Thoracic aorta (tissue), 2 donors: Measurements from ENCODE around the gene SCIN. TPM values are rescaled to one million over a fixed set of nuclear protein-coding genes. Genes with fewer than 3 reads are reported as not detected.
"Not testable (repeated sequence)": the region's sequence is repeated elsewhere in the genome, so short reads cannot be mapped to it uniquely, and the experiment has no call there.

Source experiments
- ATAC-seq: fragments of 150-250 bp; one replicate; pipeline ENCODE4 v1.8.0; 2017; ENCODE audit warnings: low read depth; ENCODE audit not compliant: insufficient number of reproducible peaks, low FRiP score
- DNase-seq: peaks from one replicate; pipeline ENCODE4 v3.0.0-alpha.2; 2020; ENCODE audit warnings: low spot score
- H3K27ac ChIP-seq, 2 donors: fragments of 200-600 bp; sonication (generic); 1 replicate in 1 of 2; 2 replicates in 1 of 2; pipeline ENCODE4 v1.5.1; 2016; ENCODE audit warnings: mild to moderate bottlenecking in 2 of 2, moderate library complexity in 2 of 2
- H3K27me3 ChIP-seq: fragments of 200-600 bp; sonication (generic); replicated peaks from 2 replicates; pipeline ENCODE4 v1.6.0; 2016; ENCODE audit warnings: mild to moderate bottlenecking; ENCODE audit not compliant: insufficient read depth
- H3K36me3 ChIP-seq: fragments of 200-600 bp; sonication (generic); one replicate; pipeline ENCODE4 v1.5.1; 2016
- H3K4me1 ChIP-seq, 2 donors: fragments of 200-600 bp; sonication (generic); 1 replicate in 1 of 2; 2 replicates in 1 of 2; pipeline versions ENCODE4 v1.5.1 to v1.6.0; 2016; ENCODE audit warnings: low read depth in 2 of 2, mild to moderate bottlenecking in 1 of 2; ENCODE audit not compliant: control insufficient read depth in 1 of 2
- H3K4me3 ChIP-seq: fragments of 200-600 bp; sonication (generic); 2 replicates; pipeline ENCODE4 v1.5.1; 2016; ENCODE audit warnings: mild to moderate bottlenecking
- H3K9me3 ChIP-seq: fragments of 200-600 bp; sonication (generic); 2 replicates; pipeline ENCODE4 v1.5.1; 2016
- total RNA-seq, 2 donors: library from RNA; depleted of rRNA; stranded (reverse); fragments of >200 nt; gene quantifications; one replicate each; pipeline versions ENCODE4 v1.1.0 to v1.2.3, GENCODE V29; 2016
- TF ChIP-seq, protein P1 (sequence below): fragments of 200-600 bp; sonication (generic); IDR thresholded peaks from one replicate; pipeline ENCODE4 v1.5.1; 2019; ENCODE audit warnings: antibody characterized with exemption

The SCIN gene
- total RNA-seq, 2 donors from 2014 or later = 0.49 to 2.0 TPM

DNA sequence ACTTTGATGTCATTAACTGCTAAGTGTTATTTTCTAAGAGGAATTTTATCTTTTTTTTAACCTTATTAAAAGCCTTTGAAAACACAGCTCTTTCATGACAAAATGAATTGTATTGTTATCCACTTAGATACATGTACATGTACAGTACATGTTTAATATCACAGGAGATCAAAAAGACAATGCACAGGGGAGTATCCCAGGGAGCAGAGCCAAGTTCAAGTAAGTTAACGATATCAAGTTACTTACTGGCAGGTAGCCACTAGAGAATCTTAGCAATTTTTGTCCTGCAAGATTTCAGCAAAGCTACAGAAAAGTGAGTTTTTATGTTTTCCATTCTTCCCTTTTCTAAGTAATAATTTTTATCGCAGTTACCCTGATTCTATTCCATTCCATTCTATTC lies 83.0 kb downstream of the SCIN start:
- no peak for DNase-seq
- H3K27ac ChIP-seq = no peak overlapping the region
- ATAC-seq = no peak
- no peaks in the 10 kb centered on the region for H3K9me3 ChIP-seq
- H3K4me1 ChIP-seq = no peaks in the 10 kb centered on the region
- no peaks in the 10 kb centered on the region for H3K36me3 ChIP-seq
- TF ChIP-seq, protein P1, sequence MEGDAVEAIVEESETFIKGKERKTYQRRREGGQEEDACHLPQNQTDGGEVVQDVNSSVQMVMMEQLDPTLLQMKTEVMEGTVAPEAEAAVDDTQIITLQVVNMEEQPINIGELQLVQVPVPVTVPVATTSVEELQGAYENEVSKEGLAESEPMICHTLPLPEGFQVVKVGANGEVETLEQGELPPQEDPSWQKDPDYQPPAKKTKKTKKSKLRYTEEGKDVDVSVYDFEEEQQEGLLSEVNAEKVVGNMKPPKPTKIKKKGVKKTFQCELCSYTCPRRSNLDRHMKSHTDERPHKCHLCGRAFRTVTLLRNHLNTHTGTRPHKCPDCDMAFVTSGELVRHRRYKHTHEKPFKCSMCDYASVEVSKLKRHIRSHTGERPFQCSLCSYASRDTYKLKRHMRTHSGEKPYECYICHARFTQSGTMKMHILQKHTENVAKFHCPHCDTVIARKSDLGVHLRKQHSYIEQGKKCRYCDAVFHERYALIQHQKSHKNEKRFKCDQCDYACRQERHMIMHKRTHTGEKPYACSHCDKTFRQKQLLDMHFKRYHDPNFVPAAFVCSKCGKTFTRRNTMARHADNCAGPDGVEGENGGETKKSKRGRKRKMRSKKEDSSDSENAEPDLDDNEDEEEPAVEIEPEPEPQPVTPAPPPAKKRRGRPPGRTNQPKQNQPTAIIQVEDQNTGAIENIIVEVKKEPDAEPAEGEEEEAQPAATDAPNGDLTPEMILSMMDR = no peak
- no peaks in the 10 kb centered on the region for H3K27me3 ChIP-seq
- no peak overlapping the region for H3K4me3 ChIP-seq

DNA sequence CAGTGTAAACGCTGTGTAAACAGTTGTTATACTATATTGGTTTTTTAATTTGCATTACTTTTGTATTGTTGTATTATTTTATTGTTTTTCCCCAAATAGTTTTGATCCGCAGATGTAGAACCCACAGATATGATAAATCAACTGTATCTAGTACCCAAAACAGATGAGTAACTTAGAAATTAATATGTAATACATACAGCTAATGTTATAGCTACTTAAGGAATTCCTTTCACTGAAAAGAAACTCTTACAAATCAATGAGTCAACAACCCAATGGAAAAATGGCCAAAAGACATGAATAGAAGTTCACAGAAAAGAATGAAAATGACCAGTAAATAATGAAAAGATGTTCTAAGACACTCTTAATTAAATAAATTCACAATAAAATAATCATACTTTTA lies 84.6 kb downstream of the SCIN start:
- no peak for ATAC-seq
- H3K36me3 ChIP-seq = no peaks in the 10 kb centered on the region
- no peak overlapping the region for H3K27ac ChIP-seq
- H3K9me3 ChIP-seq = no peaks in the 10 kb centered on the region
- no peaks in the 10 kb centered on the region for H3K27me3 ChIP-seq
- no peak overlapping the region for H3K4me3 ChIP-seq
- no peak for DNase-seq
- H3K4me1 ChIP-seq = no peaks in the 10 kb centered on the region
- TF ChIP-seq, protein P1 = no peak

DNA sequence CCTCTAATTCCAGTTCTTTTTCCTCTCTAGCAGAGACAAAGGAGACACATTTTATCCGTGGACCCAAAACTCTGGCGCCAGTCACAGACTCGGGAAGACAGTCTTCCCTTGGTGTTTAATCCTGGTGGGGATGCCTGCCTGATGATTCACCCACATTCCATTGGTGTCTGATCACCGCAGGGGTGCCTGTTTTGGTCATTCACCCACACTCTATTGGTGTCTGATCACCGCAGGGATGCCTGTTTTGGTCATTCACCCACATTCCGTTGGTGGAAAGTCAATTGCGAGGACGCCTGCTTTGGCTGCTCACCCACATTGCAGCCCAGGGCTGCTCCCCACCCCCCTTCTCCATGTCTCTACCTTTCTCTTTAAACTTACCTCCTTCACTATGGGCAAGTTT lies 89.9 kb downstream of the SCIN start:
- not testable (repeated sequence) for H3K27ac ChIP-seq, H3K36me3 ChIP-seq, H3K4me1 ChIP-seq, ATAC-seq, H3K27me3 ChIP-seq, H3K4me3 ChIP-seq, DNase-seq, H3K9me3 ChIP-seq

DNA sequence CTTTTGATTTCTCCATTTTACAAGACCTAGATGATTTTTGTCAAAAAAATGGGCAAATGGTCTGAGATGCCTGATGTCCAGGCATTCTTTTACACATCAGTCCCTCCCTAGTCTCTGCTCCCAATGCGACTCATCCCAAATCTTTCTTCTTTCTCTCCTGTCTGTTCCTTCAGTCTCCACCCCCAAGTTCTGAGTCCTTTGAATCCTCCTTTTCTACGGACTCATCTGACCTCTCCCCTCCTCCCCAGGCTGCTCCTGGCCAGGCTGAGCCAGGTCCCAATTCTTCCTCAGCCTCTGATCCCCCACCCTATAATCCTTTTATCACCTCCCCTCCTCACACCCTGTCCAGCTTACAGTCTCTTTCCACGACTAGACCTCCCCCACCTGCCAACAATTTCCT lies 90.5 kb downstream of the SCIN start:
- not testable (repeated sequence) for H3K9me3 ChIP-seq, H3K4me3 ChIP-seq, H3K27ac ChIP-seq, H3K4me1 ChIP-seq, H3K27me3 ChIP-seq, H3K36me3 ChIP-seq, ATAC-seq, DNase-seq

DNA sequence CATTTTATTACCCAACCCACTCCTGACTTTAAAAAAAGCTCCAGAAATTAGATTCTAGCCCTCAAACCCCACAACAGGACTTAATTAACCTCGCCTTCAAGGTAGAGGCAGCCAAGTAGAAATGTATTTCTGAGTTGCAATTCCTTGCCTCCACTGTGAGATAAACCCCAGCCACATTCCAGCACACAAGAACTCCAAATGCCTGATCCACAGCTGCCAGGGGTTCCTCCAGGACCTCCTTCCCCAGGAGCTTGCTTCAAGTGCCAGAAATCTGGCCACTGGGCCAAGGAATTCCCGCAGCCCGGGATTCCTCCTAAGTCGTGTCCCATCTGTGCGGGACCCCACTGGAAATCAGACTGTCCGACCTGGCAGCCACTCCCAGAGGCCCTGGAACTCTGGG lies 91.1 kb downstream of the SCIN start:
- TF ChIP-seq, protein P1 = no peak
- Histone ChIP-seq H3K4me3 (no peak overlapping the region), H3K4me1 (no peaks in the 10 kb centered on the region), H3K36me3 (no peaks in the 10 kb centered on the region), H3K27ac (no peak overlapping the region), H3K27me3 (no peaks in the 10 kb centered on the region), H3K9me3 (no peaks in the 10 kb centered on the region)
- no peak for ATAC-seq
- DNase-seq = no peak

DNA sequence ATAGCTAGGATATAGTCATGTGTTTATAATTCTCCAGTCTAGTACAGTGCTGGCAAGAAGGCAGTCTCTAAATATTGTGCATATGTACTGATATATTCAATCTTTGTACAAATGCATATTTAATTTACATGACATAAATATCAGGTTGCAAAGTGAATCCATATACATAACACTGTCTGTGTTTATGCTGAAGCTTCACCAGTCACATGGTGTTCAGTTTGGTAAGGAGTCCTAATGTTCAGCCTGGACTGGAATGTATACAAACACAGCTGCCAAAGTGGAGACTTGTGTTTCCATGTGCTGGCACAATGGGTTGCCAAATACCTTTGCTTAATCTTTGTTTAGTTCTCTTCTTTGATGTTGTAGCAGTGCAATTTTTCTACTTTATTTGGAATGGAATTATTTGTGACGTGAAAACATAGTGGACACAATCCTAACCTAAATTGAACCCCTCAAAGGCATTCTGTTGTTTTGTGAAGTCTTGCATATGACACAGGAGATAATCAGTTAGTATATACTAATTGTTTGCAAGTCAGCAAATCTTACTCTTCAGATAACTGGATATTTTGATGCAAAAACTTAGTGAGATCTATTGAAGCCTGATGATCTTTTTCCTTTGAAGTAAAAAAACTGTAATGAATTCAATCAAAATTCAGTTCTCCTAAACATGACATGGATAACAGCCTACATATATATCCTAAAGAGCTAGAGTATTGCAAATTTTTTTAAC lies 99.6 kb downstream of the SCIN start:
- H3K4me1 ChIP-seq = peaks cover 7 to 11% of the 10 kb centered on the region in 2 donors
- ATAC-seq = no peak
- no peaks in the 10 kb centered on the region for H3K9me3 ChIP-seq

More for the DNA sequence above, 99.6 kb downstream of the SCIN start:
- no peak overlapping the region for H3K27ac ChIP-seq
- H3K4me3 ChIP-seq = no peak overlapping the region
- TF ChIP-seq, protein P1 = no peak
- H3K36me3 ChIP-seq = no peaks in the 10 kb centered on the region
- H3K27me3 ChIP-seq = no peaks in the 10 kb centered on the region
- no peak for DNase-seq
